D341Med (cell line): ENCODE data around the gene SLC50A1.

ENCODE experiments used
- DNase-seq: peaks from one replicate; pipeline ENCODE4 v3.0.0; 2012; ENCODE audit warnings: low spot score

The SLC50A1 gene

GRCh38 chr1:155170806-155171205 lies 35.2 kb downstream of the SLC50A1 start:
- DNase-seq = no peak

GRCh38 chr1:155171836-155172731 lies 36.4 kb downstream of the SLC50A1 start:
- DNase-seq = no peak

GRCh38 chr1:155172732-155173477 lies 37.3 kb downstream of the SLC50A1 start, which contains the start of gene KRTCAP2:
TSS of gene KRTCAP2 (minus strand) at chr1:155173304. CDS start at chr1:155173224, 80 bp downstream.
- peak; percentile 98 for DNase-seq

GRCh38 chr1:155173478-155174323 lies 38.0 kb downstream of the SLC50A1 start, which contains the start of gene TRIM46:
TSS of gene TRIM46 (plus strand) at chr1:155173849. CDS start at chr1:155173967, 118 bp downstream.
- peak; percentile 87 for DNase-seq

GRCh38 chr1:155174324-155175280 lies 39.0 kb downstream of the SLC50A1 start:
- DNase-seq = peak; percentile 62

GRCh38 chr1:155175281-155175926 lies 39.8 kb downstream of the SLC50A1 start:
- DNase-seq = peak; percentile 21

GRCh38 chr1:155175927-155176371 lies 40.3 kb downstream of the SLC50A1 start:
- DNase-seq = peak; percentile 50

GRCh38 chr1:155176544-155177071 lies 41.0 kb downstream of the SLC50A1 start:
- DNase-seq = peak; percentile 91

- DNase-seq = no peak
Measured at GRCh38 chr1:155177192-155177917, 41.7 kb downstream of the SLC50A1 start.

- DNase-seq = peak; percentile 31
Measured at GRCh38 chr1:155177918-155178281, 42.2 kb downstream of the SLC50A1 start.

GRCh38 chr1:155178441-155179111 lies 42.9 kb downstream of the SLC50A1 start:
- DNase-seq = peak; percentile 42

- peak; percentile 27 for DNase-seq
Measured at GRCh38 chr1:155179112-155180031, 43.7 kb downstream of the SLC50A1 start.

- no peak for DNase-seq
Measured at GRCh38 chr1:155181371-155182051, 45.9 kb downstream of the SLC50A1 start.

GRCh38 chr1:155182052-155182550 lies 46.4 kb downstream of the SLC50A1 start:
- no peak for DNase-seq

- no peak for DNase-seq
Measured at GRCh38 chr1:155183775-155184221, 48.1 kb downstream of the SLC50A1 start.

GRCh38 chr1:155184351-155184811 lies 48.7 kb downstream of the SLC50A1 start:
- DNase-seq = no peak
